Kidney epithelial cell (primary cell): ENCODE measurements around the gene PHF21B. TPM values are rescaled to one million over a fixed set of nuclear protein-coding genes. Genes with fewer than 3 reads are reported as not detected.
"Not testable (repeated sequence)": the region's sequence is repeated elsewhere in the genome, so short reads cannot be mapped to it uniquely, and the experiment has no call there.

Experiments used
- DNase-seq: peaks from one replicate; pipeline ENCODE4 v3.0.0-alpha.2; 2010; ENCODE audit warnings: low read depth
- H3K27me3 ChIP-seq: 2 replicates; pipeline ENCODE4 v1.6.0; 2011; ENCODE audit warnings: low read length; ENCODE audit not compliant: control insufficient read depth, insufficient read depth
- H3K36me3 ChIP-seq: 2 replicates; pipeline ENCODE4 v1.5.1; 2011; ENCODE audit warnings: low read length; ENCODE audit not compliant: control insufficient read depth, insufficient read depth
- H3K4me3 ChIP-seq: 2 replicates; pipeline ENCODE4 v1.5.1; 2011; ENCODE audit warnings: low read depth, mild to moderate bottlenecking, control low read depth, low read length
- CTCF ChIP-seq: IDR thresholded peaks from 2 replicates; pipeline ENCODE4 v1.5.1; 2011; ENCODE audit warnings: mild to moderate bottlenecking, moderate library complexity, low read length, control low read depth, inconsistent platforms; ENCODE audit not compliant: insufficient read depth, poor library complexity, severe bottlenecking
- total RNA-seq: library from RNA; depleted of rRNA; stranded (reverse); fragments of >200 nt; gene quantifications from 2 replicates; pipeline ENCODE4 v1.2.3, GENCODE V29; 2015

Gene PHF21B
- total RNA-seq, 1 donor from 2014 or later: 1.5 TPM

GRCh38 chr22:45053094-45053493 lies 43.3 kb upstream of the PHF21B start:
- no peaks in the 10 kb centered on the region for H3K36me3 ChIP-seq
- no peak overlapping the region for H3K4me3 ChIP-seq
- DNase-seq: no peak
- TF ChIP-seq CTCF: no peak
- peaks cover 6% of the 10 kb centered on the region for H3K27me3 ChIP-seq

GRCh38 chr22:45052665-45053064 lies 42.9 kb upstream of the PHF21B start:
- not testable (repeated sequence) for H3K27me3 ChIP-seq, DNase-seq, H3K4me3 ChIP-seq, H3K36me3 ChIP-seq

GRCh38 chr22:45051946-45052345 lies 42.1 kb upstream of the PHF21B start:
- DNase-seq: no peak
- Histone ChIP-seq H3K27me3 (peaks cover 9% of the 10 kb centered on the region), H3K4me3 (no peak overlapping the region), H3K36me3 (no peaks in the 10 kb centered on the region)
- no peak for TF ChIP-seq CTCF

- H3K4me3 ChIP-seq: no peak overlapping the region
- DNase-seq: no peak
- H3K36me3 ChIP-seq: no peaks in the 10 kb centered on the region
- TF ChIP-seq CTCF: no peak
- peaks cover 9% of the 10 kb centered on the region for H3K27me3 ChIP-seq
Observed at GRCh38 chr22:45051419-45051818, 41.6 kb upstream of the PHF21B start.

- no peaks in the 10 kb centered on the region for H3K36me3 ChIP-seq
- no peak for TF ChIP-seq CTCF
- DNase-seq: no peak
- peaks cover 12% of the 10 kb centered on the region for H3K27me3 ChIP-seq
- no peak overlapping the region for H3K4me3 ChIP-seq
Observed at GRCh38 chr22:45047260-45047659, 37.5 kb upstream of the PHF21B start.

- no peak for TF ChIP-seq CTCF
Observed at GRCh38 chr22:45045208-45045607, 35.4 kb upstream of the PHF21B start.

GRCh38 chr22:45042263-45042662 lies 32.5 kb upstream of the PHF21B start:
- Histone ChIP-seq H3K36me3 (no peaks in the 10 kb centered on the region), H3K27me3 (peaks cover 7% of the 10 kb centered on the region), H3K4me3 (no peak overlapping the region)
- no peak for TF ChIP-seq CTCF
- DNase-seq: no peak

More at GRCh38 chr22:45045208-45045607, 35.4 kb upstream of the PHF21B start:
- H3K36me3 ChIP-seq: no peaks in the 10 kb centered on the region
- DNase-seq: no peak
- peaks cover 8% of the 10 kb centered on the region for H3K27me3 ChIP-seq
- H3K4me3 ChIP-seq: no peak overlapping the region
